HFFc6 (cell line): ENCODE data around the gene FHIT. TPM values are rescaled to one million over a fixed set of nuclear protein-coding genes. Genes with fewer than 3 reads are reported as not detected.

ENCODE experiments used
- DNase-seq: peaks from one replicate; pipeline ENCODE4 v3.0.0-alpha.2; 2018
- H3K27ac Mint-ChIP-seq: 2 replicates; pipeline ENCODE4 v1.8.0; 2020; ENCODE audit warnings: mild to moderate bottlenecking, mixed read lengths
- H3K27me3 Mint-ChIP-seq: 2 replicates; pipeline ENCODE4 v1.8.0; 2021; ENCODE audit warnings: mild to moderate bottlenecking, moderate library complexity, mixed read lengths; ENCODE audit not compliant: insufficient read depth
- H3K36me3 Mint-ChIP-seq: 2 replicates; pipeline ENCODE4 v1.8.0; 2021; ENCODE audit warnings: low read depth, mixed read lengths
- H3K4me1 Mint-ChIP-seq: 2 replicates; pipeline ENCODE4 v1.8.0; 2020; ENCODE audit warnings: low read depth, mixed read lengths
- H3K4me3 Mint-ChIP-seq: 2 replicates; pipeline ENCODE4 v1.8.0; 2020; ENCODE audit warnings: mild to moderate bottlenecking, moderate library complexity, mixed read lengths
- H3K9me3 Mint-ChIP-seq: 2 replicates; pipeline ENCODE4 v1.8.0; 2020; ENCODE audit warnings: mild to moderate bottlenecking, mixed read lengths
- total RNA-seq, 6 experiments: library from RNA; stranded (reverse); fragmentation: NEBNext Ultra II Directional; extraction: Animal tissue kit (Norgen Biotek cat#: 25700); gene quantifications; 2 replicates in 1 of 6; 3 replicates in 5 of 6; pipeline ENCODE4 v1.2.3, GENCODE V29; 2021
- TF ChIP-seq, protein P1 (sequence below): fragments of 200-600 bp; sonication (generic); IDR thresholded peaks from 2 replicates; pipeline ENCODE4 v1.5.0; 2021; ENCODE audit warnings: antibody characterized with exemption, mild to moderate bottlenecking

FHIT gene
- total RNA-seq, 6 experiments from 2014 or later = 0.33 to 0.38 TPM; not detected in 4

DNA sequence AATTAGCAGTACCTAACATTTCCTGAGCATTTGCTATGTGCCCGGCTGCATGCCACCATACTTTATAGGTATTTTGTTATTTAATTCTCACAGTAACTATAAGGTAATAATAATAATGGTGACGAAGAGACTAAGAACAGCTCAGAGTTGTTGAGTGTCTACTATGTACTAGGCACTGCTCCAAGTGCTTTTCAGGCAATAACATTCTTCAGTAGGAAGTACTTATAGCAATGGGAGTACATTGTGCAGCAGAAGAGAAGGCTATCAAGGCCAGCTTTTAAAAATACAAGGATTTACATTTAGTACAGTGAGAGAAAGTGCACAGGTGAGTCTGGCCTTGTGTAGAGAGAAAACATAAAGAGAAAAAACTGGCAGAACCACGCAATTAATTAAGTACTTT is 647.4 kb downstream of the FHIT start:
- Mint-ChIP-seq H3K4me3 (no peak overlapping the region), H3K27ac (no peak overlapping the region), H3K9me3 (no peaks in the 10 kb centered on the region), H3K27me3 (no peaks in the 10 kb centered on the region; the same call in 1 of the 2 replicates), H3K36me3 (no peaks in the 10 kb centered on the region), H3K4me1 (peaks cover 16% of the 10 kb centered on the region)
- DNase-seq = no peak
- TF ChIP-seq, protein P1, sequence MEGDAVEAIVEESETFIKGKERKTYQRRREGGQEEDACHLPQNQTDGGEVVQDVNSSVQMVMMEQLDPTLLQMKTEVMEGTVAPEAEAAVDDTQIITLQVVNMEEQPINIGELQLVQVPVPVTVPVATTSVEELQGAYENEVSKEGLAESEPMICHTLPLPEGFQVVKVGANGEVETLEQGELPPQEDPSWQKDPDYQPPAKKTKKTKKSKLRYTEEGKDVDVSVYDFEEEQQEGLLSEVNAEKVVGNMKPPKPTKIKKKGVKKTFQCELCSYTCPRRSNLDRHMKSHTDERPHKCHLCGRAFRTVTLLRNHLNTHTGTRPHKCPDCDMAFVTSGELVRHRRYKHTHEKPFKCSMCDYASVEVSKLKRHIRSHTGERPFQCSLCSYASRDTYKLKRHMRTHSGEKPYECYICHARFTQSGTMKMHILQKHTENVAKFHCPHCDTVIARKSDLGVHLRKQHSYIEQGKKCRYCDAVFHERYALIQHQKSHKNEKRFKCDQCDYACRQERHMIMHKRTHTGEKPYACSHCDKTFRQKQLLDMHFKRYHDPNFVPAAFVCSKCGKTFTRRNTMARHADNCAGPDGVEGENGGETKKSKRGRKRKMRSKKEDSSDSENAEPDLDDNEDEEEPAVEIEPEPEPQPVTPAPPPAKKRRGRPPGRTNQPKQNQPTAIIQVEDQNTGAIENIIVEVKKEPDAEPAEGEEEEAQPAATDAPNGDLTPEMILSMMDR = no peak

GRCh38 chr3:60600848-60601247 is 650.4 kb downstream of the FHIT start:
- Mint-ChIP-seq H3K27ac (no peak overlapping the region), H3K9me3 (no peaks in the 10 kb centered on the region; the same call in 1 of the 2 replicates), H3K36me3 (no peaks in the 10 kb centered on the region), H3K4me1 (peaks cover 18% of the 10 kb centered on the region), H3K27me3 (no peaks in the 10 kb centered on the region; the same call in 1 of the 2 replicates), H3K4me3 (no peak overlapping the region)
- DNase-seq = no peak
- TF ChIP-seq, protein P1 = no peak

GRCh38 chr3:60599586-60599985 is 651.7 kb downstream of the FHIT start:
- Mint-ChIP-seq H3K4me1 (peaks cover 18% of the 10 kb centered on the region), H3K36me3 (no peaks in the 10 kb centered on the region), H3K4me3 (no peak overlapping the region), H3K27ac (no peak overlapping the region), H3K27me3 (peaks cover 3% of the 10 kb centered on the region), H3K9me3 (no peaks in the 10 kb centered on the region; the same call in 1 of the 2 replicates)
- TF ChIP-seq, protein P1 = no peak
- no peak for DNase-seq

DNA sequence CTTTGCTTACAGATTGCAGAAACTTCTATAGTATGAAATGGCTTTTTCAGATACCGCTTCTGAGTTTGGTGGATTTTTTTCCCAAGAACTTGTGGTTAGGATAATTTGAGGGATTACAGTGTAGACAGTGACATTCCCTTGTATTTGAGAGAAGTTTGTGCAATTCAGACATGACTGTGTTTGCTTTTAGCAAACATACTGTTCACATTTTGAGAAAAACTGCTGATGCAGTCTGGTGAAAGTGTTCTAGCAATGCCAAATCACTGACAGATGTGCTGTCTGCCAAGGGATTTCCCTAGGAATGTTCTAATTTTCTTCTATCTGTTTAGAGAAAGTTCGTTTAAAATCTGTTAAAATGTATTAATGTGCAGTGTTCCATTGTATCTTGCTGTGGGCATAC is 652.6 kb downstream of the FHIT start:
- no peak for DNase-seq
- Mint-ChIP-seq H3K27me3 (peaks cover 3% of the 10 kb centered on the region), H3K9me3 (no peaks in the 10 kb centered on the region; the same call in 1 of the 2 replicates), H3K36me3 (no peaks in the 10 kb centered on the region), H3K4me3 (no peak overlapping the region), H3K4me1 (peaks cover 12% of the 10 kb centered on the region), H3K27ac (no peak overlapping the region)
- TF ChIP-seq, protein P1 = no peak

GRCh38 chr3:60594025-60594424 is 657.2 kb downstream of the FHIT start:
- peaks cover 16% of the 10 kb centered on the region for H3K4me1 Mint-ChIP-seq
- H3K27ac Mint-ChIP-seq = no peak overlapping the region
- no peaks in the 10 kb centered on the region for H3K36me3 Mint-ChIP-seq
- peaks cover 3% of the 10 kb centered on the region; the same call in 1 of the 2 replicates for H3K27me3 Mint-ChIP-seq
- no peaks in the 10 kb centered on the region; the same call in 1 of the 2 replicates for H3K9me3 Mint-ChIP-seq
- TF ChIP-seq, protein P1 = no peak
- no peak for DNase-seq
- no peak overlapping the region for H3K4me3 Mint-ChIP-seq

DNA sequence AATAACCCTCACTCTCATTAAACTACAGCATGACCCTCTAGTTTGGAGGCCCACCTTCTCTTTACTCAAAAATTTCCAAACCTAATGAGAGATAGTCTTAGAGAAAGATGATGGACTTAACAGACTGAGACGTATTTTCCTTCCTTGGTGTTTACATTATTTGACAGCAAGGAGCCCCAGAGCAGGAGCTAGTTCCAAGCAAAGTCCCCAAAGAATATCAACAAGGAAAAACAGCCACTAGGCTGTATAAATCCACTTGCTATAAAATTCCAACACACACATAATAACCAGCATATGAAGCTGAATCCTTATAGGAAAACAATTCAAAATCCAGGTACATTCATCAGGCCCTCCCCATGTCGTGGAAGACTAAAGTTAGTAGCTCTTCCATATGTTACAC is 660.0 kb downstream of the FHIT start:
- Mint-ChIP-seq H3K9me3 (no peaks in the 10 kb centered on the region; the same call in 1 of the 2 replicates), H3K4me1 (peaks cover 27% of the 10 kb centered on the region), H3K36me3 (no peaks in the 10 kb centered on the region), H3K27ac (no peak overlapping the region), H3K4me3 (no peak overlapping the region), H3K27me3 (peaks cover 3% of the 10 kb centered on the region; the same call in 1 of the 2 replicates)
- TF ChIP-seq, protein P1 = no peak
- no peak for DNase-seq
